ENCODE data around the gene RNF144A. TPM values are rescaled to one million over a fixed set of nuclear protein-coding genes. Genes with fewer than 3 reads are reported as not detected.

Gene RNF144A
- total RNA-seq, 1 experiment from 2014 or later, result 13.6 TPM

DNA sequence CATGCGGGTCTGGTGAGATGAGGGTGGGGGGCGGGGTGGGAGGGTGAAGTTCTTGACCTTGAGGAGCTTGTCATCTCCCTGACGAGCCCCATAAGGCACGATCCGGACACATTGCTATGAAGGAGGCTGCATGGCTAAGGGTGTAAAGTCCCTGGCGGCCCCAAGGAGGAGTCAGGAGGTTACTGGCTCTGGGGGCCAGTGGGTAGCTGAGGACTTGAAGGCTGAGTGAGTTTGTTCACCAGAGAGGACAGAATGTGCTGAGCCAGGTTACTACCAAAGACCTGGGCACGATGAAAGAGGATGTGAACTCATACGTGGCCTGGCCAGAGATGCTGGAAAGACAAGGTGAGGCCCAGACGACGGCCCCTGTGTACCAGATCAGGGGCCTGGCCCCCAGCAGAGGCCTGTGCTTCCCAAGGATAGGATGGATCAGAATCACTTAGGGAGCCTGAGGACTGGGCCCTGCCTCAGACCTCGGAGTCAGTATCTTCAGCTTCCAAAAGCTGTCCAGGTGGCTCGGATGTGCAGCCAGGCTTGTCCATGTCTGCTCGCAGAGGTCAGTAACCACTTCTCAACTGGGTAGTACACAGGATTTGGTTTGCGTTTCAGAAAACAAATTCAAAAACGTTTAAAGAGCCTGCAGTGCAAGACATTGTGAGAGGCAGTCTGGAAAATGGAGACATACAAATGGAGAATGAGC is 110.9 kb downstream of the RNF144A start:
- no peak for DNase-seq
- no peaks in the 10 kb centered on the region for H3K27me3 ChIP-seq (ENCODE audit: control insufficient read depth, insufficient read depth, low read length)
- H3K4me3 ChIP-seq (ENCODE audit: insufficient read depth, low read depth, low read length), result no peak overlapping the region
- 0 out of 2 replicates have a peak, but pooled peaks cover 1% of the 10 kb centered on the region for H3K36me3 ChIP-seq (replicated peaks; ENCODE audit: control insufficient read depth, insufficient read depth, low read length)

DNA sequence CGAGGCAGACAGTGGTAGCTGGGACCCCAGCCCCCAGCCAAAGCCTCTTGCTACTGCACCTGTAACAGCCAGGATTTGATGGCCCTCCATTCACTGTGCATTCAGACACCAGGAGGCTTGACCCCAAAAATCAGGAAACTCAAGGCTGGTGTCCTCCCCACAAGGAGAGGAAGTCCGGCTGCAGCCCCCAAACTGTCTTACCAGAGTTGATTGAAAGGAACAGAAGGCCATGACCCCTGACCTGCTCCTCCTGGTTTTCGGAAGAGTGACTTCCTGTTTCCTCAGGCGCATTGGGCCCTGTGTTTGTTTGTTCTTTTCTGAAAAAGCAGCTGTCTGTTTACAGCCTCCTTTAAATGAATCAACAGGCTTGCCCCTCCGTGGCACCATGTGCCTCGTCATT is 111.6 kb downstream of the RNF144A start:
- Histone ChIP-seq H3K4me3 (ENCODE audit: insufficient read depth, low read depth, low read length) (no peak overlapping the region), H3K36me3 (replicated peaks; ENCODE audit: control insufficient read depth, insufficient read depth, low read length) (0 out of 2 replicates have a peak, but pooled peaks cover 1% of the 10 kb centered on the region), H3K27me3 (ENCODE audit: control insufficient read depth, insufficient read depth, low read length) (no peaks in the 10 kb centered on the region)
- no peak for DNase-seq

DNA sequence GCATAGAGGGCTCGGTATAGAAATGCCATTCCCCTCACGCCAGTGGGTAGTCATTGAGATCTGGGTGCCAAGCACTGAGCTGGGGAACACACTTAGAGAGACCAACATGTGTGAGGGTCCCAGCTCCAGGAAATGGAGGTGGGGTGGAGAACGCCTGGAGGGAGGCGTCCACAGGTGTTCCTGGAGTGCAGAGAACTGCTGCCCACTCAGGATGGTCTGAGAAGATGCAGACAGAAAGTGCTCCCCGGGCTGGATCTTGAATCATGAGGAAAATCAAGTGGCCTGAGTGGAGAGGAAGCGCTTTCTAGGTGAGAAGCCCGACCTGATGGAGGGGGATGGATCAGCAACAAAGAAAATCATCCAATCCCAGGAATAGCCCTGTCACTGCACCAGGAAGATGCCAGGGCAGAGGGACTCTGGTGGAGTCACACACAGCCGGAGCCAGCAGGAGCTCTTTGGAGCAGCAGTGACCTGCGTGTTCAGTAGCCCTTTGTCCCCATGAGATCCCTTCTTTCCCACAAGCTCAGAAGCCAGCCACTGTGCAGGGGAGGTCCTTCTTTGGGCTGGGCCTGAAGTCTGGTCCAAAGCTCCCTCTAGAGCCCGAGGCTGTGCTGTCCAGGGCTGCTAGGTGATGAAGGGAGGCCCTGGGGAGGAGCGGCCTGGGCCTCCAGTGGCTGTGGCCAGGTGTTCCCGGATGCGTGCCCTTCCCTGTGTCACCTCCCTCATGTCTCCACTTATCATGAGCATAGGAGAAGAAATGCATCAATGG is 112.3 kb downstream of the RNF144A start:
- Histone ChIP-seq H3K36me3 (replicated peaks; ENCODE audit: control insufficient read depth, insufficient read depth, low read length) (0 out of 2 replicates have a peak, but pooled peaks cover 1% of the 10 kb centered on the region), H3K27me3 (ENCODE audit: control insufficient read depth, insufficient read depth, low read length) (no peaks in the 10 kb centered on the region), H3K4me3 (ENCODE audit: insufficient read depth, low read depth, low read length) (no peak overlapping the region)
- DNase-seq, result no peak

GRCh38 chr2:7030810-7031209 is 113.6 kb downstream of the RNF144A start:
- Histone ChIP-seq H3K36me3 (replicated peaks; ENCODE audit: control insufficient read depth, insufficient read depth, low read length) (0 out of 2 replicates have a peak, but pooled peaks cover 1% of the 10 kb centered on the region), H3K27me3 (ENCODE audit: control insufficient read depth, insufficient read depth, low read length) (no peaks in the 10 kb centered on the region), H3K4me3 (ENCODE audit: insufficient read depth, low read depth, low read length) (no peak overlapping the region)
- DNase-seq, result no peak

DNA sequence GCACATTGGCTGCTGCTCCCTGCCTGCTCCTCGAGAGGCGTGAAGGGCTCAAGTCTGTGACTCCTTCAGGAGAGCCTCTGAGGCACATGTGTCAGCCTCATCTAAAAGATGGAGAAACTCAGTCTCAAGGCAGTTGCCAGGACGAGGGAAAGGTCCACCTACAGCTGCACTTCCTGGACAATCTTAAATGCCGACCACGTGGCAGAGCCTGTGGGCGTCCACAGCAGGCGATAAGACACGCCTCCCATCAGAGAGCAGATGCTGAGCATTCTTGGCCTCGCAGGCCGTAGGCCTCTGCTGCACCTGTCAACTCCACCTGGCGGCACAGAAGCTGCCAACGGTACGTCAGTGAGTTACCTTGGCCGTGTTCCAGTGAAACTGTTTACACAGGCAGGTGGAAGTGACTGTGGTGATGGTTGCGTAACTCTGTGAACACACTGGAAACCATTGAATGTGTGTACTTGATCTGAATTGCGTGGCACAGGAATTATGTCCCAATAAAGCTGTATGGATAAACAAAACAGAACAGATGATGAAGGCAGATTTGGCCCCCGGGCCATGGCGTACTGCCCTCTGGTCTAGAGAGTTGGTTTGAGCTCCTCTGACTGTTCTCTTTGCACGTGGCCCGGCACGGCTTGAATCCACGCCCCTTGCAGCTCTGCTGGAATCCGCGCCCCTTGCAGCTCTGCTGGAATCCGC is 114.5 kb downstream of the RNF144A start:
- no peaks in the 10 kb centered on the region for H3K27me3 ChIP-seq (ENCODE audit: control insufficient read depth, insufficient read depth, low read length)
- DNase-seq, result no peak
- no peak overlapping the region for H3K4me3 ChIP-seq (ENCODE audit: insufficient read depth, low read depth, low read length)
- H3K36me3 ChIP-seq (replicated peaks; ENCODE audit: control insufficient read depth, insufficient read depth, low read length), result 0 out of 2 replicates have a peak, but pooled peaks cover 1% of the 10 kb centered on the region

GRCh38 chr2:7032371-7032770 is 115.2 kb downstream of the RNF144A start:
- H3K4me3 ChIP-seq (ENCODE audit: insufficient read depth, low read depth, low read length), result no peak overlapping the region
- DNase-seq, result no peak
- no peaks in the 10 kb centered on the region for H3K27me3 ChIP-seq (ENCODE audit: control insufficient read depth, insufficient read depth, low read length)
- 0 out of 2 replicates have a peak, but pooled peaks cover 1% of the 10 kb centered on the region for H3K36me3 ChIP-seq (replicated peaks; ENCODE audit: control insufficient read depth, insufficient read depth, low read length)

DNA sequence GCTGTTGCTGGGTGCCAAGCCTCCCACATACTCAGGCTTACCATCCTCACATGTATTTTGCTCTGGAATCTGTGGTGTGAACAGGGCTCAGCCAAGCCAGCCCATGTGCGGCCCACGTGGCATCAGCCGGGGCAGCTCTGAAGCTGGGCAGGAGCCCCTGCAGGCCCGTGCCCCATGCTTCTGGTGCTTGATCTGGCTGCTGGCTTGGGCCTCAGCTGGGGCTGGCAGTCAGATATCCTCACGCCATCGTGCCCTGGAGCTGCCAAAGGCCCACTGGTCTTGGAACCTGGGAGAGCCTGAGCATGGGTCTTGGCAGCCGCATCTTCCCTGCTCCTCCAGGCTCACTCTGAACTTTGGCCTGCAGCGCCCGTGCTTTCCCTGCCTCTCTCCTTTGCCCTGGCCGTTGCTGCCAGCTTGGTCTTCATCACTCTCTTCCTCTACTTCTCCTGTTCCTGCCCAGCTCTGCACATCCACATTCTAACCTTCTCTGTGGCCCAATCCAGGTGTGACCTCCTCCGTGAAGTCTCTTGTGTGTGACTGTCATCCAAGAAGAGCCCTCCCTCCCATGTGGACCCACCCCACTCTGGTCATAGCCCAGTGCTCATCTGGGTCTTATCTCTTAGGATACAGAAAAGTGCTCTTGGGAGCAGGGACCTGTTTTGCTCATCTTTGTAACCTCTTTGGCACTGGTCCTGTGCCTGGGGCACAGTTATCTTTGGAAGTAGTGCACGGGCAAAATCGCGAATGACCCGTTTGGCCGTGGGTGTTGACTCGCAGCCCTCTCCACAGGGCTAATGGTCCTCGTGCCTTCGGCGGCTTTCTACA is 116.1 kb downstream of the RNF144A start:
- no peaks in the 10 kb centered on the region for H3K27me3 ChIP-seq (ENCODE audit: control insufficient read depth, insufficient read depth, low read length)
- H3K36me3 ChIP-seq (replicated peaks; ENCODE audit: control insufficient read depth, insufficient read depth, low read length), result 0 out of 2 replicates have a peak, but pooled peaks cover 1% of the 10 kb centered on the region
- DNase-seq, result no peak
- H3K4me3 ChIP-seq (ENCODE audit: insufficient read depth, low read depth, low read length), result no peak overlapping the region

- Histone ChIP-seq H3K36me3 (replicated peaks; ENCODE audit: control insufficient read depth, insufficient read depth, low read length) (0 out of 2 replicates have a peak, but pooled peaks cover 1% of the 10 kb centered on the region), H3K27me3 (ENCODE audit: control insufficient read depth, insufficient read depth, low read length) (no peaks in the 10 kb centered on the region), H3K4me3 (ENCODE audit: insufficient read depth, low read depth, low read length) (no peak overlapping the region)
- peak; percentile 59 for DNase-seq
These were observed 117.1 kb downstream of the RNF144A start for GRCh38 chr2:7034303-7034702.

DNA sequence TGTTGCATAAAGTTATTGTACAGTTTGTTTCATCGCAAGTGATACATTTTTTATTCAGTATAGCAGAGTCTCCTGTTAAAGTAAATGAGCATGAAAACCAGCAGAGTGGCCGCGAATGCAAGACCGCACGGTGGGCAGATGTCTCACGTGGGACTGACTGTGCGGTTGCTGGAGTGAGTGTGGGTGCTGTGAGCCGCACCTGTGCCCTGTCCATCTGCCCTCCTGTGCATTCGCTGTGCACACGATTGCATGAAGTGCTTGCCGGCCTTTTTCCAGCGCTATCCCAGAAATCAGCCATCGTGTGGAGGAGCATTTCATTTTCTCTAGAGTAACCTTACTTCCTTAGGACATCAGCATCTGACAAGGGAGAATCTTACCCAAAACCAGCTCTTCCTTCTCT is 118.7 kb downstream of the RNF144A start:
- DNase-seq, result no peak
- Histone ChIP-seq H3K27me3 (ENCODE audit: control insufficient read depth, insufficient read depth, low read length) (no peaks in the 10 kb centered on the region), H3K4me3 (ENCODE audit: insufficient read depth, low read depth, low read length) (no peak overlapping the region)

GRCh38 chr2:7037340-7038333 is 120.4 kb downstream of the RNF144A start:
- H3K27me3 ChIP-seq (ENCODE audit: control insufficient read depth, insufficient read depth, low read length), result no peaks in the 10 kb centered on the region
- peak; percentile 80 for DNase-seq
- H3K4me3 ChIP-seq (ENCODE audit: insufficient read depth, low read depth, low read length), result no peak overlapping the region
- H3K36me3 ChIP-seq (replicated peaks; ENCODE audit: control insufficient read depth, insufficient read depth, low read length), result 0 out of 2 replicates have a peak, but pooled peaks cover 1% of the 10 kb centered on the region

More for the DNA sequence above, 118.7 kb downstream of the RNF144A start:
- 0 out of 2 replicates have a peak, but pooled peaks cover 1% of the 10 kb centered on the region for H3K36me3 ChIP-seq (replicated peaks; ENCODE audit: control insufficient read depth, insufficient read depth, low read length)

DNA sequence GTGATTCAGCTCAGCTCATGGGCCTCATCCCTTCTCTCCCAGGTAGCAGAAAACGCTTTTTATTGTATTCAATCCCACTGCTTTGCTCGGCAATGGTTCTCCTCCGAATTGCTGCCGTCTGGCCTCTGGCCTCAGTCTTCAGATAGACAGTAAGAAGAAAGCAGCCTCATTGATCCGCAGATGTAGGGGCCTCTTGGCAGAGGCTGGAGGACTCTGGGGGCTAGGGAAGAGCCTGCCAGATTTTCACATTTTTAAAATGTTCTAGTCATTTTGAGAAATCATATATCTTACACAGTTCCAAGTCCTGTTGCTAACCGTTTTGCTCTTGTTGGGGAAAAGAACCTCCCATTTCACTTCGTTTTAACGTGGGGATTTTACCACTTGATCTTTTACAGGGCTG is 123.3 kb downstream of the RNF144A start:
- no peak for DNase-seq
- H3K36me3 ChIP-seq (replicated peaks; ENCODE audit: control insufficient read depth, insufficient read depth, low read length), result no peaks in the 10 kb centered on the region
- no peaks in the 10 kb centered on the region for H3K27me3 ChIP-seq (ENCODE audit: control insufficient read depth, insufficient read depth, low read length)
- no peak overlapping the region for H3K4me3 ChIP-seq (ENCODE audit: insufficient read depth, low read depth, low read length)

DNA sequence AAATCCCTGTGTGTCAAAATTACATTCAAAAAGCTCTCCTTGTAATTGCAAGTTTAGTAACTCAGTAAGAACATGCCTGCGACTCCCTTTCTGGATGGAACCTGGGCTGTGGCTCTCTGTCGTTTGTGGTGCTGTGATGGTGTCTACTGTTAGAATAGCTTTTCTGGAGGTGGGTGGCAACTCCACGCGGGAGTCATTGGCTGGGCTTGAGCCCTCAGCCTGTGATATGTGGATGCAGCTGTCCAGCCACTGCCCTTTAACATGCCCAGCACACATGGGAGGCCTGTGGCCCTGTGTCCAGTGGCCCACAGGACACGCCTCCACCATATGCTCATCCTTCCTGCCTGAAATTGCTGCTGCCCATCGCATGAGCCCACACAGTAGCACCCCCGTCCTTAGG is 124.2 kb downstream of the RNF144A start:
- Histone ChIP-seq H3K27me3 (ENCODE audit: control insufficient read depth, insufficient read depth, low read length) (no peaks in the 10 kb centered on the region), H3K36me3 (replicated peaks; ENCODE audit: control insufficient read depth, insufficient read depth, low read length) (no peaks in the 10 kb centered on the region), H3K4me3 (ENCODE audit: insufficient read depth, low read depth, low read length) (no peak overlapping the region)
- DNase-seq, result no peak

GRCh38 chr2:7043690-7044089 is 126.5 kb downstream of the RNF144A start:
- Histone ChIP-seq H3K36me3 (replicated peaks; ENCODE audit: control insufficient read depth, insufficient read depth, low read length) (no peaks in the 10 kb centered on the region), H3K27me3 (ENCODE audit: control insufficient read depth, insufficient read depth, low read length) (no peaks in the 10 kb centered on the region), H3K4me3 (ENCODE audit: insufficient read depth, low read depth, low read length) (no peak overlapping the region)
- no peak for DNase-seq
